ENCODE results near the gene ERAP2.

GRCh38 chr5:96968074-96968473 is 91.8 kb downstream of the ERAP2 start:
- no peak for TF ChIP-seq CTCF (IDR thresholded peaks at IDR 0.05)
- no peak for TF ChIP-seq POLR2A (IDR thresholded peaks at IDR 0.05)
- no peak for TF ChIP-seq POLR2AphosphoS5 (IDR thresholded peaks at IDR 0.05)

Measured in transverse colon (tissue), 4 donors.